ENCODE data around the gene C1orf159. TPM values are rescaled to one million over a fixed set of nuclear protein-coding genes. Genes with fewer than 3 reads are reported as not detected.

Gene C1orf159
- total and polyA plus RNA-seq, 9 of the 15 experiments (the other 6 are each of a cell fraction or from before 2014, with no cell fraction given) = 0.28 to 54.9 (median 10.6) TPM

DNA sequence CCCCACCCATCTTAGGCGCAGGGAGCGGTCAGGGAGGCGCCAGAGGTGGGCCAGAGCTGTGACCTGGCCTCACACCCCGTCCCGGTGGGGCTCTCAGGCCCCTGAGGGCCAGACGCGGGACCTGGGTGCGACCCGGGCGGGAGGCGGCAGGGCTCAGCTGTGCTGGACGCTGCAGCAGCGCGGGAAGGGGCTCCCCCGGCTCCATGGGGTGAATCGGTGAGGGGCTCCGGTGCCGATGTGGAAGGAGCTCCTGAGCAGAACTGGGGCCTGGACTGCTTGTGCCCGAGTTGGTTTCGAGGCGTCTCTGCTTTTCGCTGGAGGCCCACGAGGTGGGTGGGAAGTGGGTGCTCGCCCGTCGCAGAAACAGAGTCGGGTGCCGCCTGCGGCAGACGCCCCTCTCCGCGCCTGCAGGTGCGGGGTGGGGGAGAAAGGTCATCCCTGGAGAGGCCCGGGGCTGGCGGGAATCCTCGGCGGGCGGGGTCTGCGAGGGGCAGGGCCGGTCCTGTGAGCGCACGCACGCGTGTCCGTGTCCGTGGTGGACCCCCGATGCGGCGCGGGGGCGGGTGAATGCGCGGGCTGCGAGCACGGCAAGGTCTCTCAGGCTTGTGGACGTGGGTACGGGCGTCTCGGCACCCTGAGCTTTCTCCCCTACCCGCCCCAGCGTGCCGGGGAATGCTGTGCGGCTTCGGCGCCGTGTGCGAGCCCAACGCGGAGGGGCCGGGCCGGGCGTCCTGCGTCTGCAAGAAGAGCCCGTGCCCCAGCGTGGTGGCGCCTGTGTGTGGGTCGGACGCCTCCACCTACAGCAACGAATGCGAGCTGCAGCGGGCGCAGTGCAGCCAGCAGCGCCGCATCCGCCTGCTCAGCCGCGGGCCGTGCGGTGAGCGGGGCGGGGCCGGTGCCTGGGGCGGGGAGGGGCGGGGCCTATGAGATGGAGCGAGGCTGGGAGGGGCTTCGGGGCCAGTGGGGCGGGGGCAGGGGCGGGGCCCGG is 75.6 kb downstream of the C1orf159 start (continued):
- TF ChIP-seq, protein P1, sequence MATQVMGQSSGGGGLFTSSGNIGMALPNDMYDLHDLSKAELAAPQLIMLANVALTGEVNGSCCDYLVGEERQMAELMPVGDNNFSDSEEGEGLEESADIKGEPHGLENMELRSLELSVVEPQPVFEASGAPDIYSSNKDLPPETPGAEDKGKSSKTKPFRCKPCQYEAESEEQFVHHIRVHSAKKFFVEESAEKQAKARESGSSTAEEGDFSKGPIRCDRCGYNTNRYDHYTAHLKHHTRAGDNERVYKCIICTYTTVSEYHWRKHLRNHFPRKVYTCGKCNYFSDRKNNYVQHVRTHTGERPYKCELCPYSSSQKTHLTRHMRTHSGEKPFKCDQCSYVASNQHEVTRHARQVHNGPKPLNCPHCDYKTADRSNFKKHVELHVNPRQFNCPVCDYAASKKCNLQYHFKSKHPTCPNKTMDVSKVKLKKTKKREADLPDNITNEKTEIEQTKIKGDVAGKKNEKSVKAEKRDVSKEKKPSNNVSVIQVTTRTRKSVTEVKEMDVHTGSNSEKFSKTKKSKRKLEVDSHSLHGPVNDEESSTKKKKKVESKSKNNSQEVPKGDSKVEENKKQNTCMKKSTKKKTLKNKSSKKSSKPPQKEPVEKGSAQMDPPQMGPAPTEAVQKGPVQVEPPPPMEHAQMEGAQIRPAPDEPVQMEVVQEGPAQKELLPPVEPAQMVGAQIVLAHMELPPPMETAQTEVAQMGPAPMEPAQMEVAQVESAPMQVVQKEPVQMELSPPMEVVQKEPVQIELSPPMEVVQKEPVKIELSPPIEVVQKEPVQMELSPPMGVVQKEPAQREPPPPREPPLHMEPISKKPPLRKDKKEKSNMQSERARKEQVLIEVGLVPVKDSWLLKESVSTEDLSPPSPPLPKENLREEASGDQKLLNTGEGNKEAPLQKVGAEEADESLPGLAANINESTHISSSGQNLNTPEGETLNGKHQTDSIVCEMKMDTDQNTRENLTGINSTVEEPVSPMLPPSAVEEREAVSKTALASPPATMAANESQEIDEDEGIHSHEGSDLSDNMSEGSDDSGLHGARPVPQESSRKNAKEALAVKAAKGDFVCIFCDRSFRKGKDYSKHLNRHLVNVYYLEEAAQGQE (IDR thresholded peaks at IDR 0.05; ENCODE audit: borderline replicate concordance) = peak; percentile 18; the same call in 1 of the 2 replicates
- TF ChIP-seq, protein P1 (CRISPR knock-in tag; IDR thresholded peaks at IDR 0.05; ENCODE audit: low read depth) = no peak
- no peak for TF ChIP-seq ZNF76 (CRISPR knock-in tag; IDR thresholded peaks at IDR 0.05; ENCODE audit: borderline replicate concordance)
- TF ChIP-seq SNIP1 (IDR thresholded peaks at IDR 0.05; ENCODE audit: low read depth) = 0 out of 2 replicates have a peak, but pooled peaks have one; percentile 28
- peak; percentile 29 for TF ChIP-seq TBP (optimal IDR thresholded peaks at IDR 0.05; ENCODE audit: low read depth, low read length)
- TF ChIP-seq, protein P2, sequence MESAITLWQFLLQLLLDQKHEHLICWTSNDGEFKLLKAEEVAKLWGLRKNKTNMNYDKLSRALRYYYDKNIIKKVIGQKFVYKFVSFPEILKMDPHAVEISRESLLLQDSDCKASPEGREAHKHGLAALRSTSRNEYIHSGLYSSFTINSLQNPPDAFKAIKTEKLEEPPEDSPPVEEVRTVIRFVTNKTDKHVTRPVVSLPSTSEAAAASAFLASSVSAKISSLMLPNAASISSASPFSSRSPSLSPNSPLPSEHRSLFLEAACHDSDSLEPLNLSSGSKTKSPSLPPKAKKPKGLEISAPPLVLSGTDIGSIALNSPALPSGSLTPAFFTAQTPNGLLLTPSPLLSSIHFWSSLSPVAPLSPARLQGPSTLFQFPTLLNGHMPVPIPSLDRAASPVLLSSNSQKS (CRISPR knock-in tag; IDR thresholded peaks at IDR 0.05) = no peak
- TF ChIP-seq SP1 (CRISPR knock-in tag; IDR thresholded peaks at IDR 0.05) = peak; percentile 58
- peak; percentile 34 for TF ChIP-seq RBBP5 (IDR thresholded peaks at IDR 0.05; ENCODE audit: borderline replicate concordance, insufficient read depth, low read length, poor library complexity, severe bottlenecking)
- TF ChIP-seq, protein P3, sequence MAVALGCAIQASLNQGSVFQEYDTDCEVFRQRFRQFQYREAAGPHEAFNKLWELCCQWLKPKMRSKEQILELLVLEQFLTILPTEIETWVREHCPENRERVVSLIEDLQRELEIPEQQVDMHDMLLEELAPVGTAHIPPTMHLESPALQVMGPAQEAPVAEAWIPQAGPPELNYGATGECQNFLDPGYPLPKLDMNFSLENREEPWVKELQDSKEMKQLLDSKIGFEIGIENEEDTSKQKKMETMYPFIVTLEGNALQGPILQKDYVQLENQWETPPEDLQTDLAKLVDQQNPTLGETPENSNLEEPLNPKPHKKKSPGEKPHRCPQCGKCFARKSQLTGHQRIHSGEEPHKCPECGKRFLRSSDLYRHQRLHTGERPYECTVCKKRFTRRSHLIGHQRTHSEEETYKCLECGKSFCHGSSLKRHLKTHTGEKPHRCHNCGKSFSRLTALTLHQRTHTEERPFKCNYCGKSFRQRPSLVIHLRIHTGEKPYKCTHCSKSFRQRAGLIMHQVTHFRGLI (CRISPR knock-in tag; IDR thresholded peaks at IDR 0.05) = no peak
- TF ChIP-seq PRPF4 (IDR thresholded peaks at IDR 0.05; ENCODE audit: insufficient read depth, low read depth, low read length, poor library complexity, severe bottlenecking) = peak; percentile 10
- no peak for TF ChIP-seq DPF2 (IDR thresholded peaks at IDR 0.05)
- peak in 1 of 2 experiments; percentile 53; a peak in 3 of 4 replicates for TF ChIP-seq RAD21 (CRISPR knock-in tag; conservative IDR thresholded peaks at IDR 0.05 in 1 of 2, IDR thresholded peaks at IDR 0.05 in 1 of 2)
